Hepatocyte (in vitro differentiated cells): Measurements from ENCODE around the gene DMRTC2.

Experiments used
- CTCF ChIP-seq: fragments of 200-600 bp; sonication (generic); IDR thresholded peaks from 2 replicates; pipeline ENCODE4 v1.5.1; 2016; ENCODE audit warnings: antibody characterized with exemption, mild to moderate bottlenecking; ENCODE audit not compliant: poor library complexity
- EZH2 ChIP-seq: fragments of 200-600 bp; sonication (generic); IDR thresholded peaks from 2 replicates; pipeline ENCODE4 v1.6.1; 2016; ENCODE audit warnings: antibody characterized with exemption, mild to moderate bottlenecking, borderline replicate concordance
- EZH2phosphoT487 ChIP-seq: fragments of 200-600 bp; sonication (generic); IDR thresholded peaks from one replicate; pipeline ENCODE4 v1.6.1; 2018; ENCODE audit warnings: antibody characterized with exemption, mild to moderate bottlenecking, low read depth, moderate library complexity; ENCODE audit not compliant: unreplicated experiment, severe bottlenecking

- TF ChIP-seq EZH2 (no peak), CTCF (no peak), EZH2phosphoT487 (no peak)
Measured at GRCh38 chr19:41866284-41866683, 21.4 kb downstream of the DMRTC2 start.
